Loucy (cell line): ENCODE data around the gene PRKCE.

Experiments used
- EZH2phosphoT487 ChIP-seq: fragments of 200-600 bp; IDR thresholded peaks from 2 replicates; pipeline ENCODE4 v1.6.1; 2018; ENCODE audit warnings: antibody characterized with exemption, mild to moderate bottlenecking, moderate library complexity, borderline replicate concordance
- TF ChIP-seq, protein P1 (sequence below): fragments of 200-600 bp; sonication (generic); conservative IDR thresholded peaks from 2 replicates; pipeline ENCODE4 v1.5.1; 2014; ENCODE audit warnings: mild to moderate bottlenecking, antibody characterized with exemption, low read length

DNA sequence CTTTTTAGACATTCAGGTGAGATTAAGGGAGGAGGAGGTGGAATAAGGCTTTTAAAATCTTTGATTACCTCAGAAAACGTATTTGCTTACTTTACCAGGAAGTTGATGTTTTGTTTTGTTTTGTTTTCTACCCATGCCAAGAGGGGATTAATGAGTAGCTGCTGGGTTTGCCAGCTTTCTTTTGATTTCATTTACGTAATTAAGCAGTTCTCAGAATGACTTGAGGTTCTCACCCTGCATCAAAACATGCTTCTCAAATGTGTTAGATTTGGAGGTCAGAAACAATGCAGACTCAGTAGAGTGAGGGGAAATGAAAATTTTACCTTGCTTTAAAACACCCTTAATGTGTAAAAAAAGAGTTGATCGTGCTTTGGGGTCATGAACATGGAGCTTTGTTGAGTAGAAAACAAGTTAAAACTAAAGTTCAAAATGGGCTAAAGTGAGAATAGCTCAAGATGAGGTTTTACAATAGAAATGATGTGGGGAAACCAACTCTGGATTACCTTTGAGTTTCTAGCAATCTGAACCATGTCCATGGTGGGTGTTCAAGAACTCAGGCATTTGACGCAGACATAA is 428.6 kb downstream of the PRKCE start:
- TF ChIP-seq, protein P1, sequence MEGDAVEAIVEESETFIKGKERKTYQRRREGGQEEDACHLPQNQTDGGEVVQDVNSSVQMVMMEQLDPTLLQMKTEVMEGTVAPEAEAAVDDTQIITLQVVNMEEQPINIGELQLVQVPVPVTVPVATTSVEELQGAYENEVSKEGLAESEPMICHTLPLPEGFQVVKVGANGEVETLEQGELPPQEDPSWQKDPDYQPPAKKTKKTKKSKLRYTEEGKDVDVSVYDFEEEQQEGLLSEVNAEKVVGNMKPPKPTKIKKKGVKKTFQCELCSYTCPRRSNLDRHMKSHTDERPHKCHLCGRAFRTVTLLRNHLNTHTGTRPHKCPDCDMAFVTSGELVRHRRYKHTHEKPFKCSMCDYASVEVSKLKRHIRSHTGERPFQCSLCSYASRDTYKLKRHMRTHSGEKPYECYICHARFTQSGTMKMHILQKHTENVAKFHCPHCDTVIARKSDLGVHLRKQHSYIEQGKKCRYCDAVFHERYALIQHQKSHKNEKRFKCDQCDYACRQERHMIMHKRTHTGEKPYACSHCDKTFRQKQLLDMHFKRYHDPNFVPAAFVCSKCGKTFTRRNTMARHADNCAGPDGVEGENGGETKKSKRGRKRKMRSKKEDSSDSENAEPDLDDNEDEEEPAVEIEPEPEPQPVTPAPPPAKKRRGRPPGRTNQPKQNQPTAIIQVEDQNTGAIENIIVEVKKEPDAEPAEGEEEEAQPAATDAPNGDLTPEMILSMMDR: no peak
- TF ChIP-seq EZH2phosphoT487: no peak
